ENCODE measurements around the gene SKOR1. TPM values are rescaled to one million over a fixed set of nuclear protein-coding genes. Genes with fewer than 3 reads are reported as not detected.

Gene SKOR1
- total and polyA plus RNA-seq, 2 of the 4 experiments (the other 2 are of a cell fraction), result 0.03 TPM; not detected in 1

- no peak for TF ChIP-seq NFE2L2 (IDR thresholded peaks at IDR 0.05; ENCODE audit: low read depth, low read length)
- no peak for TF ChIP-seq MXI1 (IDR thresholded peaks at IDR 0.05; ENCODE audit: borderline replicate concordance, low read depth, low read length)
Measured at GRCh38 chr15:67824976-67825880, at the start of gene SKOR1 (continued).

GRCh38 chr15:67775998-67776397, 49.3 kb upstream of the SKOR1 start:
- Histone ChIP-seq H4K91ac (ENCODE audit: insufficient read depth, low read depth, low read length) (no peak overlapping the region), H2BK120ac (ENCODE audit: low read depth, low read length) (no peak overlapping the region), H3K9ac (ENCODE audit: low read depth, low read length) (no peak overlapping the region), H4K8ac (ENCODE audit: low read depth in 2 of 2, low read length in 2 of 2) (no peak overlapping the region), H2BK15ac (ENCODE audit: low read depth, low read length) (no peak overlapping the region), H3K14ac (replicated peaks; ENCODE audit: low read depth, low read length) (no peak overlapping the region), H3K9me3 (ENCODE audit: control insufficient read depth, insufficient read depth, low read length) (no peaks in the 10 kb centered on the region), H3K27me3 (ENCODE audit: control insufficient read depth, insufficient read depth, low read length) (no peaks in the 10 kb centered on the region), H3K56ac (ENCODE audit: extremely low read depth, insufficient read depth, low read length) (no peak overlapping the region), H2AK5ac (ENCODE audit: low read depth, low read length) (no peak overlapping the region), H4K20me1 (ENCODE audit: insufficient read depth, low read length) (no peaks in the 10 kb centered on the region; the same call in 1 of the 2 replicates), H2BK5ac (ENCODE audit: low read depth, low read length, poor library complexity, severe bottlenecking) (no peak overlapping the region), H3K4me1 (ENCODE audit: control insufficient read depth, insufficient read depth, low read length) (peaks cover 2% of the 10 kb centered on the region; the same call in 1 of the 2 replicates), H3K9me1 (ENCODE audit: insufficient read depth, low read length) (peaks cover 5% of the 10 kb centered on the region; the same call in 1 of the 2 replicates), H3K23ac (ENCODE audit: low read depth, low read length) (no peak overlapping the region), H2AK9ac (replicated peaks; ENCODE audit: low read depth, low read length, poor library complexity) (no peak overlapping the region), H2BK20ac (ENCODE audit: low read depth, low read length) (no peak overlapping the region), H2AFZ (replicated peaks; ENCODE audit: low read length, poor library complexity) (no peak overlapping the region), H3K27ac (ENCODE audit: insufficient read depth, low read length) (no peak overlapping the region), H3K4me3 (ENCODE audit: insufficient read depth, low read depth, low read length) (no peak overlapping the region), H3K4ac (ENCODE audit: low read depth, low read length) (no peak overlapping the region), H3K4me2 (ENCODE audit: low read depth, low read length) (no peak overlapping the region), H3K36me3 (ENCODE audit: control insufficient read depth, insufficient read depth, low read length) (no peaks in the 10 kb centered on the region), H3K18ac (ENCODE audit: low read depth, low read length) (no peak overlapping the region), H4K5ac (ENCODE audit: low read depth, low read length) (no peak overlapping the region), H3K79me1 (ENCODE audit: low read depth in 1 of 2, low read length in 2 of 2) (no peaks in the 10 kb centered on the region)
- DNase-seq (no peak), ATAC-seq (ENCODE audit: low read depth) (no peak)
- ChIA-PET CTCF (no interaction called here), POLR2A (ENCODE audit: unreplicated experiment) (no interaction called here)
- TF ChIP-seq RCOR1 (IDR thresholded peaks at IDR 0.05; ENCODE audit: insufficient replicate concordance, low read length), result no peak
- TF ChIP-seq, protein P1, sequence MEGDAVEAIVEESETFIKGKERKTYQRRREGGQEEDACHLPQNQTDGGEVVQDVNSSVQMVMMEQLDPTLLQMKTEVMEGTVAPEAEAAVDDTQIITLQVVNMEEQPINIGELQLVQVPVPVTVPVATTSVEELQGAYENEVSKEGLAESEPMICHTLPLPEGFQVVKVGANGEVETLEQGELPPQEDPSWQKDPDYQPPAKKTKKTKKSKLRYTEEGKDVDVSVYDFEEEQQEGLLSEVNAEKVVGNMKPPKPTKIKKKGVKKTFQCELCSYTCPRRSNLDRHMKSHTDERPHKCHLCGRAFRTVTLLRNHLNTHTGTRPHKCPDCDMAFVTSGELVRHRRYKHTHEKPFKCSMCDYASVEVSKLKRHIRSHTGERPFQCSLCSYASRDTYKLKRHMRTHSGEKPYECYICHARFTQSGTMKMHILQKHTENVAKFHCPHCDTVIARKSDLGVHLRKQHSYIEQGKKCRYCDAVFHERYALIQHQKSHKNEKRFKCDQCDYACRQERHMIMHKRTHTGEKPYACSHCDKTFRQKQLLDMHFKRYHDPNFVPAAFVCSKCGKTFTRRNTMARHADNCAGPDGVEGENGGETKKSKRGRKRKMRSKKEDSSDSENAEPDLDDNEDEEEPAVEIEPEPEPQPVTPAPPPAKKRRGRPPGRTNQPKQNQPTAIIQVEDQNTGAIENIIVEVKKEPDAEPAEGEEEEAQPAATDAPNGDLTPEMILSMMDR (conservative IDR thresholded peaks at IDR 0.05; ENCODE audit: low read depth, low read length), result no peak
- no peak for TF ChIP-seq SMC3 (IDR thresholded peaks at IDR 0.05; ENCODE audit: low read depth, low read length)
- no peak for TF ChIP-seq MAFK (IDR thresholded peaks at IDR 0.05; ENCODE audit: low read depth, low read length)
- TF ChIP-seq POLR2A (IDR thresholded peaks at IDR 0.05; ENCODE audit: low read depth, low read length), result no peak
- TF ChIP-seq, protein P2, sequence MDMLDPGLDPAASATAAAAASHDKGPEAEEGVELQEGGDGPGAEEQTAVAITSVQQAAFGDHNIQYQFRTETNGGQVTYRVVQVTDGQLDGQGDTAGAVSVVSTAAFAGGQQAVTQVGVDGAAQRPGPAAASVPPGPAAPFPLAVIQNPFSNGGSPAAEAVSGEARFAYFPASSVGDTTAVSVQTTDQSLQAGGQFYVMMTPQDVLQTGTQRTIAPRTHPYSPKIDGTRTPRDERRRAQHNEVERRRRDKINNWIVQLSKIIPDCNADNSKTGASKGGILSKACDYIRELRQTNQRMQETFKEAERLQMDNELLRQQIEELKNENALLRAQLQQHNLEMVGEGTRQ (IDR thresholded peaks at IDR 0.05; ENCODE audit: low read depth, low read length), result no peak
- no peak for TF ChIP-seq NFE2L2 (IDR thresholded peaks at IDR 0.05; ENCODE audit: low read depth, low read length)
- TF ChIP-seq MXI1 (IDR thresholded peaks at IDR 0.05; ENCODE audit: borderline replicate concordance, low read depth, low read length), result no peak
- TF ChIP-seq MAZ (IDR thresholded peaks at IDR 0.05; ENCODE audit: borderline replicate concordance, low read depth, low read length), result no peak
- no peak for TF ChIP-seq RAD21 (IDR thresholded peaks at IDR 0.05; ENCODE audit: low read length)
- no peak for TF ChIP-seq CEBPB (IDR thresholded peaks at IDR 0.05; ENCODE audit: low read depth, low read length)
- TF ChIP-seq CHD1 (IDR thresholded peaks at IDR 0.05; ENCODE audit: low read depth, low read length), result no peak
- no peak for TF ChIP-seq FOS (IDR thresholded peaks at IDR 0.05; ENCODE audit: low read depth, low read length)
- TF ChIP-seq BHLHE40 (IDR thresholded peaks at IDR 0.05; ENCODE audit: low read depth, low read length), result no peak
- TF ChIP-seq RFX5 (IDR thresholded peaks at IDR 0.05; ENCODE audit: low read depth, low read length), result no peak
- in situ Hi-C loops (cut with MboI; ENCODE audit: low sequenced_read_pairs), result no loop called here
- no CpG with 5 or more reads among the region's 3 CpGs for WGBS, 2 experiments (ENCODE audit: extremely low coverage in 2 of 2, insufficient read length in 1 of 2)
- BruUV-seq (replicated peaks), result no TSS peak
- intact Hi-C loops (cut with micrococcal nuclease), result no loop called here
- dilution Hi-C loops (cut with HindIII; ENCODE audit: low sequenced_read_pairs, unreplicated experiment), result no loop called here
